HTR-8/SVneo (cell line): Measurements from ENCODE around the gene GRIN2C.

ENCODE experiments used
- DNase-seq: peaks from one replicate; pipeline ENCODE4 v3.0.0; 2011; ENCODE audit warnings: low spot score, mixed read lengths; ENCODE audit not compliant: insufficient read length
- FAIRE-seq: peaks from 2 replicates; lab custom pipeline; 2011; peaks lifted over from hg19 to GRCh38; lab: Jason Lieb, UNC

Gene GRIN2C

GRCh38 chr17:74866198-74866835, 6.6 kb upstream of the GRIN2C start:
- DNase-seq, result no peak
- no peak for FAIRE-seq

GRCh38 chr17:74865504-74866197, 6.0 kb upstream of the GRIN2C start:
- DNase-seq, result no peak
- no peak for FAIRE-seq

DNA sequence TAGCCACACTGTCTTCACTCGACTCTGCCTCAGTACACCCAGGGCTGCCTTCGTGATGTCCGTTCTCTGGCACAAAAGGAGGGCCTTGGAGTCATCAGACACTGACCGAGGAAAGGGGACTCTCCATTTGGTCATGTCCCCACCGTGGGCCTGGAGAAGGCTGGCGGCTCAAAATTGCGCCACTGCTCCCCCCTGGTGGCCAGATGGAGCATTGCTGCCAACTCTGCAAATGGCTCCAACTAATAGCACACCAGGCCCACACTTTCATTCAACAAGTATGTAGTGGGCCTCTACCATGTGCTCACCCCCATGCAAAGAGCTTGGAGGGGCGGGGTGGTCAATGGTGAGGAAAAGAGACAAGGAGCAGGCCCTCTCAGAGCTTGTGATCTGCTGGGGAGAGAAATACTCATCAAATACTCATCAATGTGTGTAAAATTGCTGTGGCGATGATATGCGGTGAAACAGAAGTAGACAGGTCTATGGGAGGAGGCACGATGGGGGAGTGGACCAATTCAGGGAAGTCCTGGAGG, 5.2 kb upstream of the GRIN2C start:
- FAIRE-seq (peak; percentile 99), DNase-seq (peak; percentile 83)

DNA sequence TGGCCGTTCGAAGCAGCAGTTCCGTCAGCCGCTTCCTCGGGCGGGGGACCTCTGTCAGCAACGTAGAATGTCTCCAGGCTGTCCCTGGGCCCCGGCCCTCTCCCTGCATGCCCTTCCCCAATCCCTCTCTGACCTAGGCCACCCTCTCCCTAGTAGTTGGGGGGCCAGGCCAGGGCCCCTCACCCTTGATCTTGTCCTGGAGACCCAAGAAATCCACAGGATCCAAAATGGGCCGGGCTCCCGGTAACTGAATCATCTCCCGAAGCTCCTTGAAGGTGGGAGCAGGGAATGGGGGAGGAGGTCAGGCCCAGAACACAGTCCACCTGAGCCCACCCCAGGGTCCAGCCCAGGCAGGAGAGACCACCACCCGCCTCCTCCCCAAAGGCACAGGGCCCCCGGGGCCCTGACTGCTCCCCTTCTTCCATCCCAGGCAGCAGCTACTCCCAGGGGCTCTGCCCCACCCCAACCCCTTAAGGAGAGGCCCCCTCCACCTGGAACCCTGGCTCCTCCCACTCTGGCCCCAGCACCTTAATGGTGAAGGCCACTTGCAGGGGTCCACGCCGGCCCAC, 4.7 kb upstream of the GRIN2C start:
- DNase-seq (no peak), FAIRE-seq (no peak)

GRCh38 chr17:74863420-74864296, 4.0 kb upstream of the GRIN2C start:
- FAIRE-seq, result peak; percentile 69

GRCh38 chr17:74862919-74863318, 3.2 kb upstream of the GRIN2C start:
- DNase-seq (no peak), FAIRE-seq (no peak)

More at GRCh38 chr17:74863420-74864296, 4.0 kb upstream of the GRIN2C start:
- DNase-seq, result no peak

DNA sequence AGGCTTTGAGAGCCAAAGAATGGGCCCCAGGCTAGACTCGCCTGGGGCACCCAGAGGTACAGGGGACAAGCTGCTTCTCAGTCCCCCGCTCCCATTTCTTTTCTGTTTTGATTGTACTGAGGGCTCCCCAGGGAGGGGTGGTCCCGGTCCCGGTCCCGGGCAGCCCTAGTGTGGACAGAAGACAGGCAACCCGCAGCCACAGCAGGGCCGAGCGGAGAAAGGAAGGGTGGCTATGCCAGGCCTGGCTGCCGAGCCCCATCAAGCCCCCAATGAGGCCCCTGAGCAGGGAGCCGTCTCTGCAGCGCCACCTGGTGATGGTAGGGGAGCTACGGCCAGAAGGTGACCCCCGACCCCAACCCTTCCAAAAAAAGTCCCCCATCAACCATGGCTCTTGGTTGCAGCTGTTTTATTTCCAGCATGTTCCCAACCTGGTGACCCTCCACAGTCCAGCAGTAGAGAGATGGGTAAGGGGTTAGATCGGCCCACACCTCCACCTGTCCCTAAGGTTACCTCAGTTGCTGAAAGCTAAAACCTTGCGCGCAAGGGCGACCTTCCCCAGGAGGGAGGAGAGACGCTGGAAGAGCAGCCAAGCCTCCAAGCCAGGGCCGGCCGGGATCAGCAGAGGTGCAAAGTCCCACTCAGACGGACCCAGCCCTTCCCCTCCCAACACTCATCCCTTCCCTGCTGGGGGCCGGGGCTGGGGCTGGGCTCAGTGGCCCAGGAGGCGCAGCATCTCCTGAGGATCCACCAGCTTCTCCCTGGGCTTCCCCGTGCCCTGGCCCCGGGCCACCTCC, 2.6 kb upstream of the GRIN2C start:
- FAIRE-seq (peak; percentile 69), DNase-seq (no peak)

GRCh38 chr17:74861662-74862107, 2.0 kb upstream of the GRIN2C start:
- no peak for DNase-seq
- no peak for FAIRE-seq

DNA sequence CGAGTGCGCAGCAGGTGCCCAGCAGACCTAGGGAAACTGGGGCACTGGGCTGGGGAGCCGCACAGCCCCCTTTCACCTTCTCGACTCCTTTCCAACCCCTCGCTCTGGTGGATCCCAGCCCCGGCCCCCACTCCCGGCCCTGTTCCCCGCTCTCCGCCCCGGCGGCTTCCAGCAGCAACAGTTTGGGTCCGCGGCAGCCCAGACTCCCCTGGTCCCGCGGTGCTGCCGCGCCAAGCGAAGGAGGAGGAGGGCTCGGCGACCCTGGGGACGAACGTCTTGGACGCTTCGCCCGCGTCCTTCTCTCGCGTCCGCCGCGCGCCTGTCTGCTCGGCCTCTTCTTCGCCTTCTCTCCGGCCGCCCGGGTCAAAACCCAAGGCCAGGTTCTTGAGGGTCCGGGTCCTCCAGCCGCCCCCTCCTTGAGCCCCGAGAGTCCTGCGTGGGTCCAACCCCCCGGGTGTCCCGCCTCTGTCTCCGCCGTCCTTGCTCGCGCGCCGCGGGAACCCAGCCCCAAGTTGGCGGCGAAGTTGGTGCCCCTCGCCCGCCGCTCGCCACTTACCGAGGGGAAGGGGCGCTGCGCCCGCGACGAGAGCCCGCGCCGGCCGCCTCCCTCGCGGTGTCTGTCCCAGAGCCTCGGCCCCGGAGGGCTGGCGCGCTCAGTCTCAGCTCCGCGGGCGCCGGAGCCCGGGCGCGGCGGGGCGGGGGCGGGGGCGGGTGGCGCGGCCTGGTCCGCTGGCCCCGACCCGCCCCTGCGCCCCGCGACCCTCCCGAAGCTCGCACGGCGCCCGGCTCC, 1.4 kb upstream of the GRIN2C start:
- DNase-seq, result no peak
- FAIRE-seq, result no peak

DNA sequence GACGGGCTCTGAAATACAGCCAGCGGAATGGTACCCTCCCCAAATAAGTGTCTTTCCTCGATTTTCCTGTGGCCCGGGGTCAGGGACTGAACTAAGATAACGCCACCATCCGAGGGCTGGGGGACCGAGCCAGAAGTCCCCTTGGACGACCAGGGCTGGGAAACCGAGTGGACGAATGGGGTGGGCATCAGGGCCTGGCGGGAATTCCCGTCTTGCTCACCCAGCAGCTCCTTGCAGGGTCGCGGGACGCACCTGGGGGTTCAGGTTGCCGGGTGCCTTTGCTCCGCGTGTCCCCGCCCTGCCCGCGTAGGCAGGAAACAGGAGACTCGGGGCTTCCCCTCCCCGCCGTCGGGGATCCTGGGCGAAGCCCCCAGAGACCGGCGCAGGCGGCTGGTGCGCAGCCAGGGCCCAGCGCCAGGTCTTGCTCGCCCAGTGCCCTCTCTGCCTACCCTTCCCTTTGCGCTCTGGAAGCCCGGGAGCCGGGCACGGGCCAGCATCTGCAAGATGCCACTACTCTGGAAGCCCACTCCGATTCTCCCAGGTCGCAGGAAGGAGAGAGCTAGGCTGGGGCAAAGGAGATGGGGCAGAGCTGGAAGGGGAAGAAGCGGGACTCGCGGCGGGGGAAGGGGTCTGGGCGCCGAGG, 665 bp upstream of the GRIN2C start:
- DNase-seq, result no peak
- FAIRE-seq, result no peak

DNA sequence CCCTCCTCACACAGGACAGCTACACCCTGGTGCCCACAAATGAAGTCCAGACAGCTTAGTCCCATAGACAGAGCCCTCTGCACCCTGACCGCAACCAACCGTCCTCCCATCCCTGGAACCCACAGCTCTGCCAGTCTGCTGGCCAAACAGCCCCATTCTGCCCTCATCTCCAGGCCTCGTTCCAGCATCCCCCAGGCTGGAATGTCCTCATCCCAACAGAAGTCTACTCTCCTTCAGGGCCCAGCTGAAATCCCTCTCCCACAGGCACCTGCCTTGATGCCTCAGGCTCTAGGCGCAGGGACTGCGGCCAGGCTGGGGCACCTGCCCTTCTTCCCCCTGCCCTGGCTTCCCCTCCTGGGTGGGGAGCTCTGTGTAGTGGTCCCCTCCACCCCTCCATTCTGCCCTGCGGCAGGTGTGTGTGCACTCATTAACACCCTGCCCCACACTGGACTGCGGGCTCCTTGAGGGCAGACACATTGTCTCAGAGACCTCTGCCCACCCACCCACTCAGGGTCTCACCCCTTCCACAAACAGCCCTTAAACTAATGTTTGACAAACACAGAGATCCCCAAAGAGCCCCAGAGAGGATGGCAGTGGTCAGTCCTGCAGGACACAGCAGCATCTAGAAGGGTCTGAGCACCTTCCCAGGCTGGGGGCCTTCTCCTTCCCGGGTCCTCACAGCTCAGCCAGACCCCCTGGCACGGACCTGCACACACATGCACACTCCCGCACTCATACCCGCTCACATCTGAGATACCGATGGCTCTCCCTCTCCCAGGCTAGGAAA, 820 bp downstream of the GRIN2C start:
- no peak for FAIRE-seq
- no peak for DNase-seq

GRCh38 chr17:74857191-74857590, 2.5 kb downstream of the GRIN2C start:
- FAIRE-seq, result no peak
- no peak for DNase-seq

- DNase-seq, result no peak
- no peak for FAIRE-seq
Observed at GRCh38 chr17:74856112-74856511, 3.6 kb downstream of the GRIN2C start.

DNA sequence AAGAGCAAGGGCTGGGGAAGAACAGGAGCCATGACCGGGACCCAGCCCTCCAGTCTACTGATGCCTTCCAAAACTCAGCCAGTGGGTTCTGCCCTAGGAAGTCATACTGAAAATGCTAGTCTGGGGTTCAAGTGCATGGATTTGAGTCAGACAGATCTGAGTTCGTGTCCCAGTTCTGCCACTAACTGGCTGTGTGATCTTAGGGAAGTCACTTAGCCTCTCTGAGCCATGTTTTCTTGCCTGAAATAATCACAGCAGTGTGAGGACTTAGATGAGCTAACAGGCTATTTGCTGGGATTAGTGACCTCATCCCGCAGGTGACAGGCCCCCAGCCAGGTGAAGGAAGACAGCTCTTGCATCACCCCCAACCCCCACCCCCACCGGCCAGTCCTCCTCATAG, 4.4 kb downstream of the GRIN2C start:
- DNase-seq, result no peak
- peak; percentile 31 for FAIRE-seq

DNA sequence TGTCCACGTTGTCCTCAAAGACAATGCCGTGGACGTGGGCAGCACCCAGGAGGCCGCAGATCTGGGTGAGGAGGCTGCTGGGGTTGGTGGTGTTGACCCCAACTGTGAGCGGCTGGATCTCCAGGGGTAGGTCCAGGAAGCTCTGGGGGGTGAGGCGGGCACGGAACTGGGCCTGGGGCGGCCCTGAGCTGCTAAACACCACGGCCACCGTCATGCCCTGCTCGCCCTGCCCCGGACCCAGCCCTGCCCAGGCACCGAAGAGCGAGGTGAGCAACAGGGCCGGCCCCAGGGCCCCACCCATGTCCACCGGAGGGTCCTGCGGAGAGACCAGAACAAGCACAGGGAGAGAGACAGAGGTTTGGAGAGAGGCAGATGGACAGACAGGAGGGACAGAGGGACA, 4.9 kb downstream of the GRIN2C start:
- FAIRE-seq (no peak), DNase-seq (no peak)

- no peak for DNase-seq
- no peak for FAIRE-seq
Observed at GRCh38 chr17:74853669-74854068, 6.0 kb downstream of the GRIN2C start.

DNA sequence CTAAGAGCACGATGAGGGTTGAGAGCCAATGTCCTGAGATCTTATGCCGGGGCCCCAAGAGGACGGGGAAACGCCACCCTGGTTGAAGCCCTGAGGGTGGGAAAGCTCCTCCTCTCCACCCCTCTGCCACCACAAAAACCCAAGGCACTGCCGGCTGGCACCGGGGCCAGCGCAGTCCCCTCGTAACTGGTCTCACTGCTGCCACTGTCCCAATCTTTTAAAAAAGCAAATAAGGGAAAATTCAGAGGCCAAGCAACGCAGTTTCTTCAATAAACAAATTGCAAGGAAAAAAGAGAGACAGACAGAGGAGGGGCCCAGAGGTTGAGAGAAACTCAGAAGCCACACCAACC, 6.7 kb downstream of the GRIN2C start:
- FAIRE-seq, result no peak
- no peak for DNase-seq
